NCI-H524 treated with DMSO at 0.1 percent for 48 hours (cell line): ENCODE results near the gene HGF.
"Not testable (repeated sequence)": the region's sequence is repeated elsewhere in the genome, so short reads cannot be mapped to it uniquely, and the experiment has no call there.

Source experiments
- DNase-seq: peaks from one replicate; lab custom pipeline; 2025; lab: John Stamatoyannopoulos, UW

The HGF gene

DNA sequence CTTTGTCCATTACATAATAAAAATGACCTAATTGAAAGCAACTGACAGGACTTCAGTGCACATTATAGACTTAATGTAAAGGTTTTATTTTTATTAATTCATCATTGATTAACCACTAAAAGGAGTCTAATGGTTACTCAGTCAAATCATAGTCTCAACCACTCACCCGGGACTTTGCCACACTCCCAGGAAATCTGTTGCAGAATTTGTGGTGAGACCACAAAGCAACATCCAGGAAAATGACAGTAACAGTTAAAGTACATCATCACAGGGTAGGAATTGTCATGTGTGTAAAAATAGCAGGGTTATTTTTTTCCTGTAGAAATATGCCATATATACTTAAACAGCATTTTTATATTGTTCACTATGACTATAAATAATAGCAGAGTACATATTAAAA lies 6.3 kb upstream of the HGF start:
- no peak for DNase-seq

DNA sequence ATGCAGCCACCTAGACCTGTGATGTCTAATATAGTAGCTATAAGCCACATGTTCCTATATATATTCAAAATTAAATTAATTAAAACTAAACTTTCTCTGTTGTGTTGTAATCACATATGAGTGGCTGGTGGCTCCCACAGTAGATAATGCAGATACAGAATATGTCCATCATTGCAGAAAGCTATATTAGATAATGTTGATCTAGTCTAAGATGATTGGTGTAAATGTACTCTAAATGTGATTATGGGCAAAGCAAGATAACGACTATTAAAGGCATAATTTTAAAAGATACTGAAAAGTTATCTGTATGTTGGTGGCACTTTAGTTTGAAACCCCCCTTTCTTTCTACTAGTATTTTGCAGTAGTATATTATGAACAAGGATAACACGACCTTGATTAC lies 5.7 kb upstream of the HGF start:
- DNase-seq: no peak

DNA sequence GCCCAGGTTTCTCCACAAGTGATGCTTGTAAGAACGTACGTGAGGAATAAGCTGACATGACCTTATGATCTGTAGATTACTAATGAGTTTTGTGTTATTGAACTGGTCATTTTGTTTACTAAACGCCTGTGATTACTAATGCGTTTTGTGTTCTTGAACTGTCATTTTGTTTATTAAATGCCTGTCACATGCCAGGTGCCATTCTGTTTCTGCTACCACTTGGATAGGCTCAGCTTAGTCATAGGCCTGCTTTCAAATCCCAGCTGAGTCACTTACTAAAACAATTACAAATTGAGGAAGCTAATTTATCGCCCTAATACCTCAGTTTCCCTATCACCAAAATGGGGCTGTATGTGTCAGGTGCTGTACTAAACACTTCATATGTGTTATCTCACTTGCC lies 4.7 kb upstream of the HGF start:
- DNase-seq: no peak

DNA sequence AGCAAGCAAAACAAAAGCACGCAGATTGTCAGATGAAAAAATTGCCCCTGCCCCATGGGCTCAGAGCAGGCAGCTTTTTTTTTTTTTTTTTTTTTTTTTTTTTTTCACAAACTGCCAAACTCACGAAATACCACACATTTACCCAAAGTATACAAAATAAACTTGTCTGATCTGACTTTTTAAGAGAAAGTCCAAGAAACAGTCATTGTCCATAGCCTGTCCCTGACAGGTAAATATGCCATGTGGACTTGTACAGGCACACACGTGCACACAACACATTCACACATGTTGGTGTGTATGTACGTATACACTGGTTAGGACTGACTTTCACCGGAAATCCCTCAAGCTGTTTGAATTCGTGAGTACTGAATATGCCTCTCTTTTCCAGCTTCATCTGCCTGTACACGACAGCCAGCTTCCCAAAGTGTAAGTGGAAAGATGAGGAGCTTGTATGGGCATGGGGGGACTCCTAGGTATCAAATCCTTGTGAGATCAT lies 929 bp upstream of the HGF start:
- no peak for DNase-seq

DNA sequence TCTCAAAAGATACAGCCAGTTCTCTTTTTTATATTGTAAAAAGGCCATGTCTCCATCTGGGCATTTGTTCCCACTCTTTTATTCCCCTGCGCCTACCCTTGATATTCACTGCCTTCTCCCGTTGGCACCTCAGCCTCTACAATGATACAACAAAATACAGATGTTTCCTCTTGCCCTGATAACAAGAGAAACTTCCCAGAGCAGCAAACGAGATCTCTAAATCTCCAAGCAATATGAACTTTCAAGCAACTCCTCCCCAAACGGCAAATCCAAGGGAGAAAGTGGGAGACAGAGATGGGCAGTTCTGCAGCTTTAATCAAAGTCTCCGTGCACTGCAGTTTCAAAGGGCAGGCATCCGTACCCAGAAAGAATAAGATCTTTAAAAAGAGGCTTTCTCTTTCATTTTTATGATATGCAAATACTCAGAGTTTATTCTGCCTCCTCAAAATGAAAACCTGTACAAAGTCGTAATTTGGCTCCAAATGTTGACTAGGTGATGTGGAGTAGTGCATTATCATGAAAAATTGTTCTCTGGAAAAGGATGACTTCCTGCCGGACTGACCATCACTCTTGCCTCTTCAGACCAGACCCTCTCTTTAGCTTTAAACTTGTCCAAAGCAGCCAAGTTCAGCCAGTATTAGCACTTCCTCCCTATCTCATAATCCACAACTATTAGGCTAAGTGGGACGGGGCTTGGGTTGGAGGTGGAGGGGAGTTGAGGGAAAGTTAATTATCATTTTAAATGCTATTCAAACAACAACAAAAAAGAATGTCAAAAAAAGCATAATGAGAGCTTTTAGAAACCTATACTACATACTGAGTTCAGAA lies 682 bp downstream of the HGF start:
- no peak for DNase-seq

DNA sequence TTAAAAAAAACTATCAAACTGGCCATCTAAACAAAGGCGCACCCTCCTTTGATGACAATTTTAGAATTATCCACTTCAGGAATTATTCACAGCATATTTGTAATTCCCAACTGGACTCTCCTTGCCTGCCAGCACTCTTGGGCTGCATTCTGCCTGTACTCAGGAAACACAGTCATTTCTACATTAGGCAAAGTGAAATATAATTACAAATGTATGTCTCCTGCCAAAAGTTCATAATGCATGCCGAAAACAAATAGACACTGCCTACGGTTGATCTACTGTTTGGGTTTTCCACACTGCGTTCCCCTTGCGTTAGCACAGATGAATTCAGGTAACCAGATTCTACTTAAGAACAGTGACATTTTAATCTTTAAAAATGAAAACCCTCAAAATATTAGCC lies 1.9 kb downstream of the HGF start:
- no peak for DNase-seq

DNA sequence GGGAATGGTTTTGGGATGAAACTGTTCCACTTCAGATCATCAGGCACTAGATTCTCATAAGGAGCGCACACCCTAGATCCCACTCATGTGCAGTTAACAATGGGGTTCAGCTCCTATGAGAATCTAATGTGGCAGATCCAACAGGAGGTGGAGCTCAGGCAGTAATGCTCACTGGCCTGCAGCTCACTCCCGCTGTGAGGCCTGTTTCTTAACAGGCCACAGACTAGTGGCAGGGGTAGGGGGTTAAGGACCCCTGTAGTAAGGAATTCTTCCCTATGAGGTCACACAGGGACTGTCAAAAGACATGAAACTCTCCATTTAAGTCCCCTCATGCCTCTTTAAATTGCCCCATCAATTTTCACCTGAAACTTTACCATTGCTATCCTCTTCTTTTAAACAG lies 8.0 kb downstream of the HGF start:
- DNase-seq: no peak

DNA sequence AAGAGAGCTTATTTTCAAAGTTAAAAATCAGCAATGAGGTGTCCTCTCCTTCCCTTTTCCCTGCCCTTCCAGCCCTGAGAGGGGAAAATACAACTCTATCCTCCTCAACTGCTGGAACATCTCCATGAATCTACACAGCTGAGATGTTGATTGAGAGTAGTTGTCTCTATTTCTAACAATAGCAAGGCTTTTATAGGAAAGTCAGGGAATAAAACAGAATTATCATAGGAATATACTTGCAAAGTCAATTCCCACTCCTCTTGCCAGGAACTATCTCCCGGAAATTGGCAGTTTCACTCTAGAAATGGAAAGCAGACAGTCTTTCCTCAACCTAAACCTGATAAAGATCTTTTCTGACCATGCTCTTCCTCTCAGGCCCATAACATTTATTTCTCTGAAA lies 8.8 kb downstream of the HGF start:
- DNase-seq: no peak

DNA sequence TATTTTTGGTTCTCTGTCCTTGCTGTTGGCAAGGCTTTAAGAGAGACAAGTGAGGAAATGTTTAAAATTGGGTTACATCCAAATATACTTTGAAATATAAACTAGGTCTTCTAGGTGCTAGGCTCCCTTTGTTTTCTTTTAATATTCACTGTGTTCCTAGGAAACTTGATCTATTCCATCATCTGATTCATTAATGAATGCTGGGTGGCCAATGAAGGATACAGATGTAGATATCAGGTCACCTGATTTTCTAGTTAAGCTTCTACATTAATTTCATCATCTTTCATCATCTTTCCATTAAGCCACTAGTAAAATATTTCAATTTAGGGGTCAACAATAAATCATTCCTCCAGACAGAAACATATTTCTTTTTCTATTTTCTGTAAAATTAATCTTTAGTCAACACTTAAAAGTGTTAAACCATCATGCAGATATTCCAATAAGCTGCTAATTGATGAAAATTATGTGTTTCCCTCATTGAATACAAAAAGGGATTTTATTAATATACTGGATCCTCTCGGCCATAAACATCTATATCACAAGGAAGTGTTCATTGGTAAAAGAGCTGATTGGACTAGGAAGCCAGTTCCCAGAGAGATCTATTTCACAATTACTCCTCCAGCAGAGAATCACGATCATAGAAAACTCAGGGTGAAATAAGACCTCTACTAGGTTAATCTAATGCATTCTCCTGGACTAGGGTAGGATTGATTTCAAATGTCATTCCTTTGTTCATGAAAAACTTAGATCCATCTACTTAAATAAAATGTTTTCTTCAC lies 14.7 kb downstream of the HGF start:
- DNase-seq: no peak

DNA sequence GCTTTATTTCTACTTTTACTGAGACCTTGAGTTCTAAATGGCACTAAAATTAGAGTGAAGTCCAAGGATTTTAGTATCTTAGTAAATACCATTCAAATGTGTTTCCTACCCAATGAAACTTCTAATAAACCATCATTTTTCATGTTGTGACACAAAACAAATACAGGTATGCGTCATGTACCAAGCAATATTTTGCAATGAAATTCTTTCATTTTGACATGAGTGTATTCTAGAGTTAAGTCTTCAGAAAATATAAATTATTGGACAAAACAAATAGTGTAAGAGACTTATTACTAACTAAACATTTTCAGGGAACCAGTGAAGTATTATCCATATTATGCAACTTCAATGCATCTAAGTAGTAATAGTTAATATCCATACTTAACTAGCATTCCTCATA lies 16.5 kb downstream of the HGF start:
- no peak for DNase-seq

DNA sequence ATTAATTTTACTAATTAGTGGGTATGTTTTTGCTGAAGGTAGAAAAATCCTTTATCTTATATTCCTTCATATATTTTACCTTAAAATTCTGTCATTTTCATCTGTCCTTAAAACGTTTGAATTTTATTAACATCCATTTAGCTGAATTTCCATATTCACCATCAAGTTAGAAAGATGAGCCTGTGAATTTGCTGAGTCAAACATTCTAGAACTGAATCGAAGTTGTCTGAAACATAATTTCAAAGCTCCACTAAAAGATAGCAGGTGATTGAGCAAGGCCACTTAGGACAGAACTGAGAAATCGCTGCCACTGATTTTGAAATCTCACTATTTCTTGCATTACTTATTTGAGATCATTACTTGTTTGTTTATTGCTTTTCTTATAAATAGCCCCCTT lies 17.5 kb downstream of the HGF start:
- DNase-seq: no peak

DNA sequence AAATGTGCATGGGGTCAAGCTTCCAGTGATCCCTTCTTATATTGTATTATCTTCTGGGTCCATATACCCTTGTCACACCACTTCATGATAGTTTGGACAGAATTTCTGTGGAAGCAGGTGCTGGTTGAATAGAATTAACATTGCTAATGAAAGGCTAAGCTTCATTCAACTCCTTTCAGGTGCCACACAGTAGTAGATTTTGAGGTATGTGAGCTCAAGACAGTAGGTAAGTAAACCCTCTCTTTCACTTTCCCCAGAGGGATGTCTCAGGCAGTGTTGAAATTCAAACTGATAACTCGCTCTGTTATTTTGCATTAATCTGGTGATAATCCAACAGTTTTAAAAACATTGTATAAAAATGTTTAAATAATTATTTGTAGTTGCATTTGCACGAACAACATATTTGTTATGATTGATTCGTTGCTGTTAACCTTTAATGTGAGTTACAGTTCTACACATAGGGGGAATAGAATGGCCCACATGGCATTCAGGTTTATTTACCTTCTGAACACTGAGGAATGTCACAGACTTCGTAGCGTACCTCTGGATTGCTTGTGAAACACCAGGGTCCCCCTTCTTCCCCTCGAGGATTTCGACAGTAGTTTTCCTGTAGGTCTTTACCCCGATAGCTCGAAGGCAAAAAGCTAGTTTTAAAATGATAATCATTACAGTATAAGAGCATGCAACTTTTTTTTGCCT lies 18.1 kb downstream of the HGF start:
- DNase-seq: no peak

DNA sequence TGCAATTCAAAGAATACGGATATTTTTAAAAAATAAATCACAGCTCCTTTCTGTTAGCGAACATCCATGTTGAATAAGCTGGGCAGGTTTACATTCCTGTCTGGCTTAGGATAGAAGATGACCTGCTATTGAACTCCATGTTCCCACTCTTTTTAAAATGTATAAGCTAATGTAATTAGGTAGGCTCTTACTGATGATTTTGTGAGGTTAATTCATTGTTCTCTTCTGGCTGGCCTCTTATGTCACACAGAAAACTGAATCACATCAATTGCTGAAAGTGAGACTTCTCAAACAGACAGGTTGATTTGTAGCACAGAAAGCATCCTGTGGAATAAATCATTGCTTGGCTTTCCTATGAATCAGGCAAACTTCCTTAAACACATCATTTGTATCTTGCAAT lies 24.2 kb downstream of the HGF start:
- DNase-seq: no peak

DNA sequence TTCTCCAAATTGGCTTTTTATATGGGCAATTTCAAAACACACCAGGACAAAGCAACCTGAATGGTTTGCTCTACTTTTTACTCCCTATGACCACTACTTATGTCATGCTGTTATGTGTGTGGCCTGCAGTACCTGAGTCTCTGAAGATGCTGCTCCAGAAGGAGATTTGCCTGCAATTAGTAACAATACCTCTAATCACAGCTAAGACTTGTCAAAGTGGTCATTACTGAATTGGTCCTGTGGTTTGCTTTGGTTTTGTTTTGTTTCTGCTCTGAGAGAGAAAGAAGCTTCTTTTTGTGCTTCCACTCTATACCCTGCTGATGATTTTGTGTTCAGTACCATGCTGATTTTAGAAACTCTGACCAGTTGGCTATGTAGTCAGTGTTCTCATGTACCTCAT lies 25.5 kb downstream of the HGF start:
- no peak for DNase-seq

DNA sequence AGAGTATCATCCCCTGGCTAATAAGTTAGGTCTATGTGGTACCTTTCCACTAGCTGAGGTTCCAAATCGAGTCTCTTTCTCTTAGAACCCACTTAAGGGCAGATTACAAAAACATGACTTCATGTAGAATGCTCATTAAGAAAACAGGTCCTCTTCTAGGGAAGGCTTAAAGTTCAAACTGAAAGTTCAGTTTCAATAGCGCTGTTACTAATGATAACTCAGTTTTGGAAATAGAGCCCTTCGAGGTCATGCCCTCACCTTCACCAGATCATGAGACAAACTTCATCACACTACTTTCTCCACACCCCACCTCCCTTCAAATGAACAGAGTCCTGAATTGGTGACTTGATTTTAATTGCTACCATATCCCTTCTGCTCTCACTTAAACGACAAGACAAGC lies 26.2 kb downstream of the HGF start:
- no peak for DNase-seq

DNA sequence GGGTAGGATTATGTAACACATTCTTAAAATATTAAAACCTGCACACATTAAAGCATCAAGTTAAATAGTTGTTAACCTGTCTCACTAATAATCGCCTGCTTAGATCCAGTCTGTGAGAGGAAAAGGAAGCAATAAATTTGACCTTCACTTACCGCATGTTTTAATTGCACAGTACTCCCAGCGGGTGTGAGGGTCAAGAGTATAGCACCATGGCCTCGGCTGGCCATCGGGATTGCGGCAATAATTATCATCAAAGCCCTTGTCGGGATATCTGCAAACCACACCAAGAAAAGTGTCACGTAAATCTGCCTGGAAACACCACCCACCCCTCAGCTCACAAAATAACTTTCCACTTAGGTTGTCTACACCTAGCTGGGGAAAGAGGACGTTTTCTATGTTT lies 26.6 kb downstream of the HGF start:
- DNase-seq: no peak

DNA sequence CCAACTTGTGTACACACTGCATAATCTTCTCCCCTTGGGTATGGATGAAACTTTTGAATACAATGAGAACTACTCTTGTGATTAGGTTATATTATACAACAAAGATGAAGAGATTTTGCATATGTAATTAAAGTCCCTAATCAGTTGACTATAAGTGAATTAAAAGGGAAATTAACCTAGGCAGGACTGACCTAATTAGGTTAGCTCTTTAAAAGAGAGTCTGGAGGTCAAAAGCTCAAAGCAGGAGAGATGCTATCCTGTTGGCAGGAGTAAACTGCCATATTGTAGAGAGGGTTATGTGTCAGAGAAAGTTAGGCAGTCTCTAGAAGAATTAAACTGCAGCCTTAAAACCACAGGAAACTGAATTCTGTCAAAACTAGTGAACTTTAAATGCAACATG lies 29.4 kb downstream of the HGF start:
- DNase-seq: no peak

DNA sequence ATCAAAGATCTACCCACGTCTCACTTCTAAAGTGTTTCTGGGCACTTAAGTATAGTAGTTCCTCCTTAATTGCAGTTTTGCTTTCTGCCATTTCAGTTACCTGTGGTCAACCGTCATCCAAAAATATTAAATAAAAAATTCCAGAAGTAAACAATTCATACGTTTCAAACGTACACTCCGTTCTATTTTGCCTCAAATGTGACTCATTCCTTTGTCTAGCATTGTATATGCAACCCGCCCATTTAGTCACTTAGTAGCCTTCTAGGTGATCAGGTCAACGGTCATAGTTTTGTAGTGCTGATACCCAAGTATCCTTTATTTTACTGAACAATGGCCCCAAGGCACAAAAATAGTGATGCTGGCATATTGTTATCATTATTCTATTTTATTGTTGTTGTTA lies 33.8 kb downstream of the HGF start:
- DNase-seq: no peak

DNA sequence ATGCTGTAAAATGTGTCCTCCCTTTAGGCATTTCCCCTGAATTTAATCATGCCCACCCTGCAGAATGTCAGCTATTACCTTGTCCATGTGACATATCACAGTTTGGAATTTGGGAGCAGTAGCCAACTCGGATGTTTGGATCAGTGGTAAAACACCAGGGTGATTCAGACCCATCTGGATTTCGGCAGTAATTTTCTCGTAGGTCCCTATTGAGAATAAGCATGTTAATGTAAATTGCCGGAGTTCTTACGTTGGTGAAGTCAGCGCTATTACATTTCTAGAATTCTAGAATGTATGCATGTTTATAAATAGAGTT lies 44.1 kb downstream of the HGF start:
- DNase-seq: no peak

DNA sequence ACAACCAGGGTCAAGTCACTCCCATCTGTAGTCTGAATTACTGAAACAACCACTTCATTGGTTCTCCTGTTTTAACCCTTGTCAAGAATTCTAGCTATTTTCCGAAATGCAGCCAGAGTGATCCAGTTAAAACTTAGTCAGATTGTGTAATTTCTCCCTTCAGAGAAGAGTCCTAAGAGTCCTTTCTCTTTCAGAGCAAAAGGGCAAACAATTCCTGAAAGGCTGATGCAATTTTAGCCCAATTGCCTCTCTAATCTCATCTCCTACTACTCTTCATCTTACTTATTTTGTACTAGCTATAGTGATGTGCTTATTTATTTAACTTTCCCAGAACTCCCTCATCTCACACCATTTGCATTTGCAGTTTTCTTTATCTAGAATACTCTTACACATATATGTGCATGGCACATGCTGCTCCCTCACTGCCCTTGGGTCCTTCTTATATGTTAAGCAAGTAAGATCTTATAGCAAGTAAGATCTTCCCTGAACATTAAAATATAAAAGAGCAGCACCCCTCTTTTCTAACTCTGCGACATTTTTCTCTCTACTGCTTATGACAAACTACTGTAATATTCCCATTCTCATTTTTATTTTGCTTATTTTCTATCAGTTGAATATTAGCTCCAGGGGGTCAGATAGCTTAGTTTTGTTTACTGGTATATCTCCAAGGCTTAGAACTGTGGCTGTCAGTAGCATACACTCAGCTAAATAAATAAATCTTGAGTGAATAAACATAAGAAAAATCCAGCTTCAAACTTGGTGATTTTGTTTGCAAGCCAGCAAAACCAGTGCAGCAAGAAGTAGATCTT lies 44.6 kb downstream of the HGF start:
- no peak for DNase-seq

DNA sequence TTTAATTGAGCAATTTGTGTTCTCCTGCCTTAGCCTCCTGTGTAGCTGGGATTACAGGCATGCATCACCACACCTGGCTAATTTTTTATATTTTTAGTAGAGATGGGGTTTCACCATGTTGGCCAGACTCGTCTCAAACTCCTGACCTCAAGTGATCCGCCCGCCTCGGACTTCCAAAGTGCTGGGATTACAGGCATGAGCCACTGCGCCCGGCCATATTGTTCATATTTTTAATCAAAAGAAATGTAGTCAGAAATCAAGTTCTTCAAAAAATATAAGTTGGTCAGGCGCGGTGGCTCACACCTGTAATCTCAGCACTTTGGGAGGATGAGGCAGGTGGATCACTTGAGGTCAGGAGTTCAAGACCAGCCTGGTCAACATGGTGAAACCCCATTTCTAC lies 47.6 kb downstream of the HGF start:
- DNase-seq: not testable (repeated sequence)

DNA sequence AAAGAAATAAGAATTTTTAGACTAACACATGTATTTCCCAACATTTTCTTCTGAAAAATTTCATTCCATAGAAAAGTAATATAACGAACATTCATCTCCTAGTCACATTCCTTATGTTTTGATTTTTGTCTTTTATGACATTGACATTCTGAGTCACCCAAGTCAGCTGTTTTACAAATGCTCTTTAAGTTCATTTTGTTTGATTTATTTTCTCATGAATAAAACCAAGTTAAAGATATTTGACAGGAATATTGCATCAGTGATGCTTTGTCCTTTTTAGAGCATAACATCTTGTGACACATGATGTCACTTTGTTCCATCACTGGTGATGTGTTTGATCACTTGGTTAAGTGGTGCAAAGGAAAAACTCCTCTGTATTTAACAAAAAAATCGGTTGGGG lies 48.4 kb downstream of the HGF start:
- DNase-seq: no peak
